ENCODE measurements around the gene MARCHF5.
"Not testable (repeated sequence)": the region's sequence is repeated elsewhere in the genome, so short reads cannot be mapped to it uniquely, and the experiment has no call there.

MARCHF5 gene

GRCh38 chr10:92393173-92393572 lies 102.2 kb downstream of the MARCHF5 start:
- DNase-seq = not testable (repeated sequence)

DNA sequence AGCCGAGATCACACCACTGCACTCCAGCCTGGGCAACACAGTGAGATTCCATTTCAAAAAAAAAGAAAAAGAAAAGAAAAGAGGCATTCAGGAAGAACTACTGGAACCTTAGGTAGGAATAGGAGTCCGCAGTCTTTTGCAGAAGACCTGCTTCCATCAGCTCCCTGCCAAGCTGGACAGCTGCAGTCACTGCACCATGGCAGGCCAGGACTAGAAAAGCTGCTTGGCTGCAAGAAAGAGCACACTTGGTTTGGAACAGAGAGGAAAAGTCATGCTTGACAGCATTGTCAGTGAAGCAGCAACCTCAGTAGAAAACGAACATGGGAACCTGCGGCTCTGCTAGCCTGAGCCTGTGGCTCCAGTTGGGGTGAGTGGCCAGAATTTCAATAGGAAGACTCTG lies 104.3 kb downstream of the MARCHF5 start:
- DNase-seq = no peak

DNA sequence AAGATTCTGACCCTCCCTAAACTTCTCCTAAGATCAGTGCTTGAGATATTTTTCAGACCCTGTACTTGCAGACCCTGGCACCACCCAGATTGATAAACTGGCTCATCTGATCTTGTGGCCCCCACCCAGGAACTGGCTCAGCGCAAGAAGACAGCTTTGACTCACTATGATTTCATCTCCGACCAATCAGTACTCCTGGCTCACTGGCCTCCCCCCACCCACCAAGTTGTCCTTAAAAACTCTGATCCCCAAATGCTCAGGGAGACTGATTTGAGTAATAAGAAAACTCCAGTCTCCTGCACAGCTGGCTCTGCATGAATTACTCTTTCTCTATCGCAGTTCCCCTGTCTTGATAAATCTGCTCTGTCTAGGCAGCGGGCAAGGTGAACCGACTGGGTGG lies 111.3 kb downstream of the MARCHF5 start:
- not testable (repeated sequence) for DNase-seq

Measured in fibroblast of skin of right quadriceps (primary cell).